ENCODE results near the gene NLGN1.
A peak's percentile ranks its signal among the peaks of the same experiment; 100 is the strongest.

GRCh38 chr3:173993299-173993698 is 595.8 kb downstream of the NLGN1 start:
- TF ChIP-seq CTCF (IDR thresholded peaks at IDR 0.05) (peak in 1 of 4 experiments; percentile 9), POLR2AphosphoS5 (IDR thresholded peaks at IDR 0.05) (no peak)
